Measurements from ENCODE around the gene RPLP2. TPM values are rescaled to one million over a fixed set of nuclear protein-coding genes. Genes with fewer than 3 reads are reported as not detected.

The RPLP2 gene
- total RNA-seq, 1 experiment from 2014 or later = 2,142 TPM

DNA sequence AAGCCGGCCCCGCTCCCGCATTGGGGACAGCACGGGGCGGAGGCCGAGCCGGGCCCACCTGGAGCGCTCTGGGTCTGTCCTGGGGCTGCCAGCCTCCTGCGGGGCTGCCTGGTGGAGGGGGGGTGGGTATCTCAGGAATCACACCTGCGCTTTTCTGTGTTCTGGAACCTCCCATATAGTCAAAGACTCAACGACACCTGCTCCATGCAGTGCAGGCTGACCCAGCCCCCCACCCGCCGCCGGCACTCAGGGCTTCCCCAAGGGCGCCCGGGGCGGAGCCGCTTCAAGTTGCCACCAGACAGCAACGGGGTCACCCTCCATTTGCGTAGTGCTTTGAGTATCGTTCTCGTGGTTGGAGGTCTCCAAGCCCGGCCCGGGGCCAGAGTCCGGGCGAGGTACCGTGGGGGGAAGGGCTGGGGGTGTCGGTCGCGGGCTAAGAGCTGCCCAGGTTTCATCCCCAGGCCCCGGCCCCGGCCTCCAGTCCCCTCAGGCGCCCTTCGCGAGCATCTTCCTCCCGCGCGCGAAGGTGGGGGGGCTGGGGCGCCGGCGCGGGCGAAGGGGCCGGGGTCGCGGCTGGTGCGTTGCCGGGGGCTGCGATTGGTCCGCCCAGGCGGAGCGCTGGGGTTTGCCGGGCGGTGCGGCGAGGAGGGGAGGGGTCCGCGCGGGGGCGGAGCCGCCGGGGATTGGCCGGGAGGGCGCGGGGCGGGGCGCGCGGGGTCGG lies 39.5 kb downstream of the RPLP2 start:
- ChIA-PET POLR2A (no interaction called here), CTCF (interaction anchor here (0.9 kb wide), 1 partner anchor 202 kb away, joined by 6 read pairs; no protein-coding TSS in a partner anchor)
- no peak for DNase-seq (ENCODE audit: unreplicated experiment)
- Mint-ChIP-seq H3K4me3 (ENCODE audit: unreplicated experiment) (no peak overlapping the region), H3K27ac (ENCODE audit: low read depth, unreplicated experiment) (no peak overlapping the region), H3K9me3 (ENCODE audit: unreplicated experiment) (no peaks in the 10 kb centered on the region), H3K4me1 (ENCODE audit: insufficient read depth, unreplicated experiment) (peaks cover 15% of the 10 kb centered on the region), H3K36me3 (ENCODE audit: insufficient read depth, unreplicated experiment) (peaks cover 33% of the 10 kb centered on the region), H3K27me3 (ENCODE audit: insufficient read depth, unreplicated experiment) (no peaks in the 10 kb centered on the region)
- TF ChIP-seq, protein P1, sequence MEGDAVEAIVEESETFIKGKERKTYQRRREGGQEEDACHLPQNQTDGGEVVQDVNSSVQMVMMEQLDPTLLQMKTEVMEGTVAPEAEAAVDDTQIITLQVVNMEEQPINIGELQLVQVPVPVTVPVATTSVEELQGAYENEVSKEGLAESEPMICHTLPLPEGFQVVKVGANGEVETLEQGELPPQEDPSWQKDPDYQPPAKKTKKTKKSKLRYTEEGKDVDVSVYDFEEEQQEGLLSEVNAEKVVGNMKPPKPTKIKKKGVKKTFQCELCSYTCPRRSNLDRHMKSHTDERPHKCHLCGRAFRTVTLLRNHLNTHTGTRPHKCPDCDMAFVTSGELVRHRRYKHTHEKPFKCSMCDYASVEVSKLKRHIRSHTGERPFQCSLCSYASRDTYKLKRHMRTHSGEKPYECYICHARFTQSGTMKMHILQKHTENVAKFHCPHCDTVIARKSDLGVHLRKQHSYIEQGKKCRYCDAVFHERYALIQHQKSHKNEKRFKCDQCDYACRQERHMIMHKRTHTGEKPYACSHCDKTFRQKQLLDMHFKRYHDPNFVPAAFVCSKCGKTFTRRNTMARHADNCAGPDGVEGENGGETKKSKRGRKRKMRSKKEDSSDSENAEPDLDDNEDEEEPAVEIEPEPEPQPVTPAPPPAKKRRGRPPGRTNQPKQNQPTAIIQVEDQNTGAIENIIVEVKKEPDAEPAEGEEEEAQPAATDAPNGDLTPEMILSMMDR (IDR thresholded peaks at IDR 0.05; ENCODE audit: unreplicated experiment) = no peak
- no TSS peak for BruUV-seq (replicated peaks)
- intact Hi-C loops (cut with micrococcal nuclease) = no loop called here

DNA sequence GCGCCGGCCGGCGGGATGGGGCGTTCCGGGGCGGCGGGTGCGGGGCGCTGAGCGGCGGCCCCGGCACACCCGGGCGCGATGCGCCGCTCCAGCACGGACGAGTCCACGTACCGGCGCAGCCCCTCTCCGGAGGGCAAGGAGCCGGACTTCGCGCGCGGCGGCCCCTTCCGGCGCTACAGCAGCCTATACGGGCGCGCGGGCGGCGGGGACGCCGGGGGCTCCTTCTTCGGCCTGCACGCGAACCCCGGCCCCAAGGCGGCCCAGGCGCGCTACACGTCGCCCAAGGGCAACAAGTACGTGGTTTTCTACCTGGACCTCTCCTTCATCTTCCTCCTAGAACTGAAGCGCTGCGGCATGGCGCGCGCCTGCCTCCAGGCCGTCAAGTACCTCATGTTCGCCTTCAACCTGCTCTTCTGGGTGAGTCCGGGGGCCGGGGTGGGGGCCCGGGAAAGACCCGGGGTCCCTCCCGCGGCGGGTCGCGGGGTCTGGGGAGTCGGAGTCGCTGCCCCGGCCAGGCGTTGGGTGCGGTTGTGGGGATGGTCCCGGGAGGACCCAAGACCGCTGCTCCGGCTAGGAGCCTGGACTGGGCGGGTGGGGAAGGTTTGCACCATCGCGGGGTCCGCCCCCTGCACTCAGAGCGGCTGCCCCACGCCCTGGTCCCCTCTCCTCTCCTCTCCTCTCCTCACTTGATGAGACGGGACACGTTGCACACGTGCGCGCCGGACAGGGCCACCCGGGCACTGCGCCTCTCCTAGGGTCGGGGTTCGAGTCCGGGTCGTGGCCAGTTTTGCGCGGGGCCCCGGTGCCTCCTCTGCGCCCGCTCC lies 40.4 kb downstream of the RPLP2 start:
- no peak for DNase-seq (ENCODE audit: unreplicated experiment)
- Mint-ChIP-seq H3K27me3 (ENCODE audit: insufficient read depth, unreplicated experiment) (no peaks in the 10 kb centered on the region), H3K9me3 (ENCODE audit: unreplicated experiment) (no peaks in the 10 kb centered on the region), H3K27ac (ENCODE audit: low read depth, unreplicated experiment) (no peak overlapping the region), H3K36me3 (ENCODE audit: insufficient read depth, unreplicated experiment) (peaks cover 33% of the 10 kb centered on the region), H3K4me3 (ENCODE audit: unreplicated experiment) (no peak overlapping the region), H3K4me1 (ENCODE audit: insufficient read depth, unreplicated experiment) (peaks cover 10% of the 10 kb centered on the region)
- POLR2A ChIA-PET = no interaction called here
- intact Hi-C loops (cut with micrococcal nuclease) = no loop called here
- no TSS peak for BruUV-seq (replicated peaks)
- CTCF ChIA-PET = no interaction called here
- TF ChIP-seq, protein P1 (IDR thresholded peaks at IDR 0.05; ENCODE audit: unreplicated experiment) = no peak

DNA sequence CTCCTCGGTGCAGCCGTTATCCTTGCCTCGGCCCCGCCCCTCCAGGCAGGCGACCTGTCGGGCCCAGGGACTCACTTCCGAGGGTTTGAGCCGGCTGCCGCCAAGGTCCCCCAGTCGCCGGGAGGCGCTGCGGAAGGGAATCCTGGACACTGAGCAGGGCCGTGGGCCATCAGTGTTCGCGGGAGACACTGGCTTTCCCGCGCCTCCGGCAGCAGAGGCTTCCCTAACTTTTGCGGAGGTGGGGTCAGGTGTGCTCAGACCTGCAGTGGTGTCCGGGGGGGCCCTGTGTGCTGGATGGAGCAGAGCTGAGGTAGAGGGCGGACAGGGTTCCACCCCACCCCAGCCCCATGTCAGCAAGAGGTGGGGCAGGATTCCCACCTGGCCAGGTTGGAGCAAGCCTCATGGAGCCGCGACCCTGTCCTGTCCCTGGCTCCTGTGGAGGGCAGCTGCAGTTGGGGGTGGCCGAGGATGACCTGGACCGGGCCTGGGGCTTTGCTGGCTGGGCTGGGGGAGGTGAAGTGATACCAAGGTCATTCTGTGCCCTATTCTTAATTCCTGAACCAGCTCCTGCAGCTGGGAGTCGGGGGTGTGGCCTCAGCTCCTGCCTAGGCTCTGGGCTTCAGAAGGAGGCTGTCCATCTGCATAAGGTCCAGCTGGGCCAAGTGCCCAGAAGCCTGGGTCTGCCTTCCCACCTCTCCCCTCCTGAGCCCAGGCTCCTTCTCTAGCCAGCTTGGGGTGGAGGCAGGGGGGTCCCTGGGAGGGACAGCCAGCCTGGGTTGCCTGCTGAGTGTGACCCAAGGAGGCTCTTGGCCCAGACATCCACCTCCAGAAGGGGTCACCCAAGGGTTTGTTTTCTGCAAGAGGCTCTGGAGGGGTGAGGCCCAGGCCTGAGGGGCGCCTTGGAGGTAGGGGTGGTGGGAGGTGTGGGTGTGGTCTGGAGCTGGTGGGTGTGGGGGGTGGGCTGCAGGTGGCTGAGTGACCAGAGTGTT lies 41.3 kb downstream of the RPLP2 start:
- H3K27ac Mint-ChIP-seq (ENCODE audit: low read depth, unreplicated experiment) = no peak overlapping the region
- TF ChIP-seq, protein P1 (IDR thresholded peaks at IDR 0.05; ENCODE audit: unreplicated experiment) = no peak
- no peak for DNase-seq (ENCODE audit: unreplicated experiment)
- H3K4me3 Mint-ChIP-seq (ENCODE audit: unreplicated experiment) = no peak overlapping the region
- no peaks in the 10 kb centered on the region for H3K9me3 Mint-ChIP-seq (ENCODE audit: unreplicated experiment)
- intact Hi-C loops (cut with micrococcal nuclease) = no loop called here
- POLR2A ChIA-PET = no interaction called here
- CTCF ChIA-PET = no interaction called here
- peaks cover 9% of the 10 kb centered on the region for H3K4me1 Mint-ChIP-seq (ENCODE audit: insufficient read depth, unreplicated experiment)
- H3K27me3 Mint-ChIP-seq (ENCODE audit: insufficient read depth, unreplicated experiment) = no peaks in the 10 kb centered on the region
- peaks cover 33% of the 10 kb centered on the region for H3K36me3 Mint-ChIP-seq (ENCODE audit: insufficient read depth, unreplicated experiment)
- no TSS peak for BruUV-seq (replicated peaks)

DNA sequence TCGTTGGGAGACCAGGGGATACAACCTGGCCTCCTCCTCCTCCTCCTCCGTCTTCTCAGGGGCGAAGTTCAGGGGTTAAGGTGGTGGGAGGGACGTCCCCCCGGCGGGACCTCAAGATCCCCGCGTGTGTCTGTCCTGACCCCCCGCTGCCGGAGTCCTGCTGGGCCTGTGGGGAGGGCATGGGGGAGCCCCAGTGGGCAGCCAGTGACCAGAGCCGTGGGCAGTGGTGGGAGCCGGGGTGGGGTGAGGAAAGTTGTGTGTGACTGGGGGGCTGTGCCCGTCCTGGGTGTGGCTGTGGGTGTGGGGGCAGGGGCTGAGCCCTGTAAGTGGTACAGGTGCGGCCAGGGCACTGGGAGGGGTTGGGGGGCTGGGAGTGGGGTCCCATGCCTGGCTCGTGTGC lies 43.0 kb downstream of the RPLP2 start:
- BruUV-seq (replicated peaks) = no TSS peak
- Mint-ChIP-seq H3K36me3 (ENCODE audit: insufficient read depth, unreplicated experiment) (peaks cover 27% of the 10 kb centered on the region), H3K4me3 (ENCODE audit: unreplicated experiment) (no peak overlapping the region), H3K27ac (ENCODE audit: low read depth, unreplicated experiment) (no peak overlapping the region), H3K9me3 (ENCODE audit: unreplicated experiment) (no peaks in the 10 kb centered on the region), H3K27me3 (ENCODE audit: insufficient read depth, unreplicated experiment) (no peaks in the 10 kb centered on the region), H3K4me1 (ENCODE audit: insufficient read depth, unreplicated experiment) (no peaks in the 10 kb centered on the region)
- intact Hi-C loops (cut with micrococcal nuclease) = no loop called here
- CTCF ChIA-PET = no interaction called here
- POLR2A ChIA-PET = no interaction called here
- TF ChIP-seq, protein P1 (IDR thresholded peaks at IDR 0.05; ENCODE audit: unreplicated experiment) = no peak
- DNase-seq (ENCODE audit: unreplicated experiment) = no peak
